GM12874 (cell line): ENCODE results near the gene SPOCK3.

Source experiments
- TF ChIP-seq, protein P1 (sequence below): IDR thresholded peaks from 2 replicates; pipeline ENCODE4 v1.5.1; 2011; ENCODE audit warnings: low read depth, mild to moderate bottlenecking, control low read depth, low read length, moderate library complexity; ENCODE audit not compliant: insufficient read depth

The SPOCK3 gene

GRCh38 chr4:167100120-167100519, 134.2 kb downstream of the SPOCK3 start:
- TF ChIP-seq, protein P1, sequence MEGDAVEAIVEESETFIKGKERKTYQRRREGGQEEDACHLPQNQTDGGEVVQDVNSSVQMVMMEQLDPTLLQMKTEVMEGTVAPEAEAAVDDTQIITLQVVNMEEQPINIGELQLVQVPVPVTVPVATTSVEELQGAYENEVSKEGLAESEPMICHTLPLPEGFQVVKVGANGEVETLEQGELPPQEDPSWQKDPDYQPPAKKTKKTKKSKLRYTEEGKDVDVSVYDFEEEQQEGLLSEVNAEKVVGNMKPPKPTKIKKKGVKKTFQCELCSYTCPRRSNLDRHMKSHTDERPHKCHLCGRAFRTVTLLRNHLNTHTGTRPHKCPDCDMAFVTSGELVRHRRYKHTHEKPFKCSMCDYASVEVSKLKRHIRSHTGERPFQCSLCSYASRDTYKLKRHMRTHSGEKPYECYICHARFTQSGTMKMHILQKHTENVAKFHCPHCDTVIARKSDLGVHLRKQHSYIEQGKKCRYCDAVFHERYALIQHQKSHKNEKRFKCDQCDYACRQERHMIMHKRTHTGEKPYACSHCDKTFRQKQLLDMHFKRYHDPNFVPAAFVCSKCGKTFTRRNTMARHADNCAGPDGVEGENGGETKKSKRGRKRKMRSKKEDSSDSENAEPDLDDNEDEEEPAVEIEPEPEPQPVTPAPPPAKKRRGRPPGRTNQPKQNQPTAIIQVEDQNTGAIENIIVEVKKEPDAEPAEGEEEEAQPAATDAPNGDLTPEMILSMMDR = no peak

DNA sequence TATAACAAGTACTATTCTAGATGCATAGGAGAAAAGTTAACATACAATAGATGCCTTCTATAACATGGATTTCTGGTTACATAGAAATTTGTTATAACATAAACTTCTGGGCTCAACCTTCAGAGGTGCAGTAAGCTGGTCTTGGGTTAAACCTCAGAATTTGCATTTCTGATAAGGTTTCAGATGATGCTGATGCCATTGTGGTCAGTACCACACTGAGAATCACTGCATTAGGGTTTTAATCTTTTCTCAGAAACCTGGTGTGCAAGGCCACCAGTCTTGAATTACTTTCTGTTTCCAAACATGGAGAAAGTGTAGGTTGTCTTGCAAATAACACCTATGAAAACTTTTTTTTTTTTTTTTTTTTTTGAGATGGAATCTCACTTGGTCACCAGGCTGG, 146.2 kb downstream of the SPOCK3 start:
- TF ChIP-seq, protein P1 = no peak

DNA sequence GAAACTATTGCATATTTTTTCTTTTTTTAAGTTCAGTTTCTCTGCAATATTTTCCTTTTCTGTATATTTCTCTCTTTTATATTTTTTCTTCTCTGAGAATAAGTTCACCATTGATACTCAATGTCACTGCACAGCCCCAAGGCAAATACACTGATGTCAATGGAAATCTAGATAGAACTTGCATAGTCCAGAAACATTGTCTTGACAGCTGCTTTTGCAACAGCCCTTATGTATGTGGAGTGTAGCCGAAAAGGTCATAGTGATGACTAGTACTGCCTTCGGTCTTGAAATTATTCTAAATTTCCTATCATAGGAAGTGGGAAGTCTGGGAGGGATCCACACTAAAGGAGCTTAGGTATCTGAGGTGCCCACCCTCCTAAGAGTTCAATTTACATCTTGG, 150.0 kb downstream of the SPOCK3 start:
- TF ChIP-seq, protein P1 = no peak

DNA sequence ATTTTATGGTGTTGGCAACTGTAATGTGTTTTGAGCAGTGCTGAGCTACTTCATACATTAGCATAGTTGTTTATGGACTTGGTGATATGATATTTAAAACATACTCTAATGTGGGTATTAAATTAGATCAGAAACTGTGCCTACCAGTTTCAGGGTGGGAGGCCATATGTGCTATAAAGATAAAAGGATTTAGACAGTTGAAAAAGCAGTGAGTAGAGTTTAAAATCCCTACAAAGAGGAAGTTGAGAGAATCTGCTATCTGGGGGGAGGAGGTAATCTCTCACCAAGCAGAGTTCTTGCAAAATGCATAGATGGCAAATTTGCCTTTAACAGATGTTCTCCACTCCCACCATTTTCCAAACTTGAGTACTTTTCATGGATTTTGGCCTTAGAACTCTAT, 154.5 kb downstream of the SPOCK3 start:
- TF ChIP-seq, protein P1 = no peak

GRCh38 chr4:167052631-167053091, 181.6 kb downstream of the SPOCK3 start:
- TF ChIP-seq, protein P1 = no peak

DNA sequence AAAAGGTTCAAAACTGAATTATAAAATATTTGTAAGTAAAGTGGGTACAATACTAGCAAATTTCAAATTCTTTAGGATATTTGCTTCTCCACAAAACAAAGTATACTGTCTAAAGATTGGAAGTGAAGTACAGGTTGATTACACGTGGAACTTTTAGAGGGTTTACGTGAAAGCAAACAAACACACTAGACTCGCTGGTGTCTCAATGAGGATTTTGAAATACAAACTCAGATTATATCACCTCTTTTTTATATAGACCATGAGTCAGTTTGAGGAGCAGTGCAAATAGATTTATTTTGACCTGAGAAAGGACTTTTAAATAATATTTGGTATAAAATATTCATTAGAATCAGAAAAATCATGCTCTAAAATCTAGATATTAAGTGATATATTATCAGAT, 185.0 kb downstream of the SPOCK3 start:
- TF ChIP-seq, protein P1 = no peak

DNA sequence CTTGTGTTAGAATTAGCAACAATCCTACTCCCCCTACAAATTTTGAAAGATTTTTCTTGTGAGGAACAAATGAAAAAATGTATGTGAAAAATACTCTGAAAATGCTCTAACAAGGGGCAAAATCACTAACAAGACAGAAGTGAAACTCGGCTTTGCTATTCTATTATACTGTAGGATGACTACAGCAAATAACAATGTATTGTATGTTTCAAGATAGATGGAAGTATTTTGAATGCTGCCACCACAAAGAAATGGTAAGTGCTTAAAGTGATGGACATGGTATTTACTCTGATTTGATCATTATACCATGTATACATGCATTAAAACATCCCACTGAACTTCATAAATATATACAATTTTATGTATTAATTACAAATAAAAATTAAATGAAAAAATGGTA, 192.8 kb downstream of the SPOCK3 start:
- TF ChIP-seq, protein P1 = no peak

- TF ChIP-seq, protein P1 = no peak
Observed at GRCh38 chr4:167035390-167035789, 198.9 kb downstream of the SPOCK3 start.
